ENCODE results near the gene PGBD1.

PGBD1 gene

GRCh38 chr6:28349344-28349891 lies 68.0 kb downstream of the PGBD1 start:
- Histone ChIP-seq H3K27me3 (ENCODE audit: insufficient read depth, low read length) (no peaks in the 10 kb centered on the region), H2AK5ac (ENCODE audit: low read length) (no peak overlapping the region), H3K23ac (ENCODE audit: low read length) (no peak overlapping the region), H4K12ac (ENCODE audit: low read depth, low read length) (no peak overlapping the region), H3K36me3 (ENCODE audit: control insufficient read depth in 1 of 2, insufficient read depth in 2 of 2, low read length in 2 of 2) (peaks cover 0 to 5% of the 10 kb centered on the region in 2 experiments), H2BK5ac (ENCODE audit: low read depth, low read length, poor library complexity) (no peak overlapping the region), H3K79me1 (ENCODE audit: low read length) (peaks cover 5% of the 10 kb centered on the region), H3K27ac (ENCODE audit: low read depth, low read length) (no peak overlapping the region), H2BK120ac (ENCODE audit: insufficient read depth, low read length, poor library complexity) (no peak overlapping the region), H2BK12ac (ENCODE audit: low read length) (no peak overlapping the region), H3K4ac (ENCODE audit: low read depth, low read length) (no peak overlapping the region), H3K4me1 (ENCODE audit: control insufficient read depth in 1 of 2, insufficient read depth in 2 of 2, low read length in 2 of 2) (peaks cover 0 to 3% of the 10 kb centered on the region in 2 experiments), H3K4me2 (ENCODE audit: low read length) (peak overlapping the region; percentile 65), H3K9ac (ENCODE audit: low read length) (no peak overlapping the region), H3K18ac (ENCODE audit: low read length) (no peak overlapping the region), H3K4me3 (ENCODE audit: low read depth, low read length) (no peak overlapping the region), H4K8ac (ENCODE audit: low read depth, low read length) (peak overlapping the region; percentile 47), H3K9me3 (ENCODE audit: insufficient read depth, low read depth, low read length) (peaks cover 3% of the 10 kb centered on the region), H3K79me2 (ENCODE audit: control insufficient read depth, insufficient read depth, low read length, poor library complexity) (peaks cover 4% of the 10 kb centered on the region), H3K14ac (ENCODE audit: low read length) (no peak overlapping the region), H4K91ac (ENCODE audit: low read depth, low read length) (no peak overlapping the region), H2AFZ (ENCODE audit: insufficient read depth, low read length, poor library complexity) (no peak overlapping the region)
- DNase-seq = no peak
- WGBS (ENCODE audit: extremely low coverage, insufficient coverage, insufficient read length) = no CpG with 5 or more reads among the region's 9 CpGs

GRCh38 chr6:28349892-28350737 lies 68.7 kb downstream of the PGBD1 start, which contains the start of gene ZKSCAN3:
Gene ZKSCAN3 (plus strand): TSS chr6:28349947. CDS start chr6:28359587, 9,640 bp downstream.
- peak within 1 kb of the TSS; percentile 86 for H3K4ac ChIP-seq (ENCODE audit: low read depth, low read length)
- H4K8ac ChIP-seq (ENCODE audit: low read depth, low read length) = peak within 1 kb of the TSS; percentile 92
- H3K36me3 ChIP-seq (ENCODE audit: control insufficient read depth in 1 of 2, insufficient read depth in 2 of 2, low read length in 2 of 2) = peaks cover 0 to 5% of the 10 kb centered on the region in 2 experiments
- no peak within 1 kb of the TSS for H2BK12ac ChIP-seq (ENCODE audit: low read length)
- H2AK5ac ChIP-seq (ENCODE audit: low read length) = peak within 1 kb of the TSS; percentile 52
- peak within 1 kb of the TSS; percentile 81 for H3K9ac ChIP-seq (ENCODE audit: low read length)
- H3K4me1 ChIP-seq (ENCODE audit: control insufficient read depth in 1 of 2, insufficient read depth in 2 of 2, low read length in 2 of 2) = peaks cover 0 to 3% of the 10 kb centered on the region in 2 experiments
- peak within 1 kb of the TSS; percentile 79 for H4K12ac ChIP-seq (ENCODE audit: low read depth, low read length)
- peak; percentile 70 to 79 for DNase-seq
- H2BK5ac ChIP-seq (ENCODE audit: low read depth, low read length, poor library complexity) = no peak within 1 kb of the TSS
- peak within 1 kb of the TSS; percentile 36 for H4K91ac ChIP-seq (ENCODE audit: low read depth, low read length)
- H3K79me1 ChIP-seq (ENCODE audit: low read length) = peaks cover 5% of the 10 kb centered on the region
- peak within 1 kb of the TSS; percentile 97 for H2AFZ ChIP-seq (ENCODE audit: insufficient read depth, low read length, poor library complexity)
- peak within 1 kb of the TSS; percentile 81 for H3K18ac ChIP-seq (ENCODE audit: low read length)
- peak within 1 kb of the TSS; percentile 63 for H3K14ac ChIP-seq (ENCODE audit: low read length)
- H3K27ac ChIP-seq (ENCODE audit: low read depth, low read length) = peak within 1 kb of the TSS; percentile 48
- peaks cover 4% of the 10 kb centered on the region for H3K79me2 ChIP-seq (ENCODE audit: control insufficient read depth, insufficient read depth, low read length, poor library complexity)
- no peaks in the 10 kb centered on the region for H3K27me3 ChIP-seq (ENCODE audit: insufficient read depth, low read length)
- H2BK120ac ChIP-seq (ENCODE audit: insufficient read depth, low read length, poor library complexity) = peak within 1 kb of the TSS; percentile 56
- no peak within 1 kb of the TSS for H3K23ac ChIP-seq (ENCODE audit: low read length)
- H3K4me3 ChIP-seq (ENCODE audit: low read depth, low read length) = peak within 1 kb of the TSS; percentile 92
- H3K9me3 ChIP-seq (ENCODE audit: insufficient read depth, low read depth, low read length) = peaks cover 3% of the 10 kb centered on the region
- no CpG with 5 or more reads among the region's 30 CpGs for WGBS (ENCODE audit: extremely low coverage, insufficient coverage, insufficient read length)
- H3K4me2 ChIP-seq (ENCODE audit: low read length) = peak within 1 kb of the TSS; percentile 65

GRCh38 chr6:28351087-28351486 lies 69.7 kb downstream of the PGBD1 start:
- Histone ChIP-seq H3K79me1 (ENCODE audit: low read length) (peaks cover 5% of the 10 kb centered on the region), H3K23ac (ENCODE audit: low read length) (no peak overlapping the region), H2BK120ac (ENCODE audit: insufficient read depth, low read length, poor library complexity) (no peak overlapping the region), H3K27me3 (ENCODE audit: insufficient read depth, low read length) (no peaks in the 10 kb centered on the region), H3K9ac (ENCODE audit: low read length) (no peak overlapping the region), H3K4me3 (ENCODE audit: low read depth, low read length) (no peak overlapping the region), H3K79me2 (ENCODE audit: control insufficient read depth, insufficient read depth, low read length, poor library complexity) (peaks cover 4% of the 10 kb centered on the region), H4K91ac (ENCODE audit: low read depth, low read length) (no peak overlapping the region), H3K27ac (ENCODE audit: low read depth, low read length) (no peak overlapping the region), H3K36me3 (ENCODE audit: control insufficient read depth in 1 of 2, insufficient read depth in 2 of 2, low read length in 2 of 2) (peaks cover 0 to 5% of the 10 kb centered on the region in 2 experiments), H2BK12ac (ENCODE audit: low read length) (no peak overlapping the region), H4K8ac (ENCODE audit: low read depth, low read length) (no peak overlapping the region), H3K14ac (ENCODE audit: low read length) (no peak overlapping the region), H3K18ac (ENCODE audit: low read length) (no peak overlapping the region), H2AK5ac (ENCODE audit: low read length) (no peak overlapping the region), H2BK5ac (ENCODE audit: low read depth, low read length, poor library complexity) (no peak overlapping the region), H3K4ac (ENCODE audit: low read depth, low read length) (peak overlapping the region; percentile 52), H3K4me1 (ENCODE audit: control insufficient read depth in 1 of 2, insufficient read depth in 2 of 2, low read length in 2 of 2) (peaks cover 0 to 6% of the 10 kb centered on the region in 2 experiments), H2AFZ (ENCODE audit: insufficient read depth, low read length, poor library complexity) (no peak overlapping the region), H3K4me2 (ENCODE audit: low read length) (no peak overlapping the region), H4K12ac (ENCODE audit: low read depth, low read length) (no peak overlapping the region), H3K9me3 (ENCODE audit: insufficient read depth, low read depth, low read length) (peaks cover 3% of the 10 kb centered on the region)
- WGBS (ENCODE audit: extremely low coverage, insufficient coverage, insufficient read length) = no CpG with 5 or more reads among the region's 2 CpGs
- no peak for DNase-seq

- Histone ChIP-seq H3K23ac (ENCODE audit: low read length) (no peak overlapping the region), H2AK5ac (ENCODE audit: low read length) (no peak overlapping the region), H3K36me3 (ENCODE audit: control insufficient read depth in 1 of 2, insufficient read depth in 2 of 2, low read length in 2 of 2) (peaks cover 0 to 5% of the 10 kb centered on the region in 2 experiments), H3K4me3 (ENCODE audit: low read depth, low read length) (no peak overlapping the region), H3K9me3 (ENCODE audit: insufficient read depth, low read depth, low read length) (peaks cover 3% of the 10 kb centered on the region), H3K79me1 (ENCODE audit: low read length) (peaks cover 5% of the 10 kb centered on the region), H3K79me2 (ENCODE audit: control insufficient read depth, insufficient read depth, low read length, poor library complexity) (peaks cover 4% of the 10 kb centered on the region), H4K12ac (ENCODE audit: low read depth, low read length) (no peak overlapping the region), H3K9ac (ENCODE audit: low read length) (no peak overlapping the region), H3K4me1 (ENCODE audit: control insufficient read depth in 1 of 2, insufficient read depth in 2 of 2, low read length in 2 of 2) (peaks cover 0 to 6% of the 10 kb centered on the region in 2 experiments), H4K91ac (ENCODE audit: low read depth, low read length) (no peak overlapping the region), H2BK120ac (ENCODE audit: insufficient read depth, low read length, poor library complexity) (no peak overlapping the region), H3K18ac (ENCODE audit: low read length) (no peak overlapping the region), H4K8ac (ENCODE audit: low read depth, low read length) (no peak overlapping the region), H3K4ac (ENCODE audit: low read depth, low read length) (no peak overlapping the region), H2AFZ (ENCODE audit: insufficient read depth, low read length, poor library complexity) (no peak overlapping the region), H2BK12ac (ENCODE audit: low read length) (no peak overlapping the region), H3K27me3 (ENCODE audit: insufficient read depth, low read length) (no peaks in the 10 kb centered on the region), H3K14ac (ENCODE audit: low read length) (no peak overlapping the region), H3K4me2 (ENCODE audit: low read length) (no peak overlapping the region), H2BK5ac (ENCODE audit: low read depth, low read length, poor library complexity) (no peak overlapping the region), H3K27ac (ENCODE audit: low read depth, low read length) (no peak overlapping the region)
- DNase-seq = no peak
- WGBS (ENCODE audit: extremely low coverage, insufficient coverage, insufficient read length) = 83% methylated on average over 1 of the region's 2 CpGs
Observed at GRCh38 chr6:28351493-28351925, 70.1 kb downstream of the PGBD1 start.
